Inferior parietal cortex (tissue), 1 donor: ENCODE measurements around the gene CLHC1.

Source experiments
- DNase-seq: peaks from one replicate; pipeline ENCODE4 v3.0.0-alpha.2; 2016; ENCODE audit errors: extremely low spot score

CLHC1 gene

GRCh38 chr2:55169915-55170314, 62.2 kb downstream of the CLHC1 start:
- no peak for DNase-seq

GRCh38 chr2:55169359-55169758, 62.7 kb downstream of the CLHC1 start:
- no peak for DNase-seq

- DNase-seq, result peak; percentile 91
These were observed 63.6 kb downstream of the CLHC1 start for GRCh38 chr2:55168221-55169154.

- no peak for DNase-seq
These were observed 66.5 kb downstream of the CLHC1 start for GRCh38 chr2:55165626-55166025.

- no peak for DNase-seq
These were observed 67.3 kb downstream of the CLHC1 start for GRCh38 chr2:55164534-55165480.

GRCh38 chr2:55163941-55164390, 68.1 kb downstream of the CLHC1 start:
- no peak for DNase-seq

- DNase-seq, result no peak
These were observed 68.8 kb downstream of the CLHC1 start for GRCh38 chr2:55163274-55163721.

GRCh38 chr2:55162284-55163006, 69.6 kb downstream of the CLHC1 start:
- no peak for DNase-seq

- no peak for DNase-seq
These were observed 70.5 kb downstream of the CLHC1 start for GRCh38 chr2:55161295-55162210.

GRCh38 chr2:55160422-55160821, 71.7 kb downstream of the CLHC1 start:
- DNase-seq, result no peak

GRCh38 chr2:55159752-55160151, 72.3 kb downstream of the CLHC1 start:
- DNase-seq, result no peak

GRCh38 chr2:55159037-55159651, 72.9 kb downstream of the CLHC1 start:
- no peak for DNase-seq

- no peak for DNase-seq
These were observed 73.8 kb downstream of the CLHC1 start for GRCh38 chr2:55158111-55158814.

- no peak for DNase-seq
These were observed 74.6 kb downstream of the CLHC1 start for GRCh38 chr2:55157474-55157884.

GRCh38 chr2:55156984-55157383, 75.1 kb downstream of the CLHC1 start:
- DNase-seq, result no peak

GRCh38 chr2:55156326-55156725, 75.8 kb downstream of the CLHC1 start:
- no peak for DNase-seq

GRCh38 chr2:55155764-55156281, 76.3 kb downstream of the CLHC1 start:
- no peak for DNase-seq

GRCh38 chr2:55155206-55155605, 76.9 kb downstream of the CLHC1 start:
- no peak for DNase-seq

- DNase-seq, result no peak
These were observed 77.5 kb downstream of the CLHC1 start for GRCh38 chr2:55154525-55155030.
